GM06990 (cell line): Measurements from ENCODE around the gene HYDIN.
"Not testable (repeated sequence)": the region's sequence is repeated elsewhere in the genome, so short reads cannot be mapped to it uniquely, and the experiment has no call there.

Experiments used
- DNase-seq: peaks from one replicate; pipeline ENCODE4 v3.0.0-alpha.2; 2011; ENCODE audit not compliant: insufficient read length; ENCODE audit errors: extremely low read depth
- H3K27me3 ChIP-seq: replicated peaks from 2 replicates; pipeline ENCODE4 v1.6.0; 2011; ENCODE audit warnings: low read length; ENCODE audit not compliant: control insufficient read depth, insufficient read depth
- H3K36me3 ChIP-seq: 2 replicates; pipeline ENCODE4 v1.5.1; 2011; ENCODE audit warnings: low read length; ENCODE audit not compliant: control insufficient read depth, insufficient read depth
- H3K4me3 ChIP-seq: replicated peaks from 2 replicates; pipeline ENCODE4 v1.5.1; 2011; ENCODE audit warnings: low read depth, mild to moderate bottlenecking, control low read depth, low read length
- TF ChIP-seq, protein P1 (sequence below): IDR thresholded peaks from 2 replicates; pipeline ENCODE4 v1.5.1; 2011; ENCODE audit warnings: low read length, control low read depth, mild to moderate bottlenecking, inconsistent platforms; ENCODE audit not compliant: insufficient read depth, poor library complexity, severe bottlenecking

HYDIN gene

DNA sequence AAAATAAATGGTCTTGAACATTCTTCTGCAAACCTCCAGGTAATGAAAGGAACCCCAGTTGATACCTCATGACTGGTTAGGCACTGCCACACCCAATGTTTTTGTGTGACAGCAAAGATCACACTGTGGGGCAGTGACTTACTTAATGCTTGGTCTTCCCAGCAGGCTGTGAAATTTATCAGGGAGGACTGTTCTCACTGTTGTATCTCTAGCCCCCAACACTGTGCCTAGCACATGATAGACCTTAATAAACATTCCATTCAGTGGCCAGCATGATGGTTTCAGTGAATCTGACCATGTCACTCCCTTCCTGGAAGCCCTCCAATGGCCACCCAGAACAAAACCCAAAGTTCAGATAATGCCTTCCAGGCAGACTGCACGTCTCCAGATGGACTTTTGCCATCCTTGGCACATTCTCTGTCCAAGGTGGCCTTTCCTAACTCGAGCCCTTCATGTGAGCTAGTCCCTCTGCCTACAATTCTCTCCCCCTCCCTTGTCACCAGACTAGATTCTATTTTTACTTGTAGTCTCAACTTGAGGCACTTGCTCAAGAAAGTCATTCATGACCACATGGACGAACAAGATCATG lies 206.6 kb downstream of the HYDIN start:
- not testable (repeated sequence) for DNase-seq, H3K27me3 ChIP-seq, H3K4me3 ChIP-seq, H3K36me3 ChIP-seq

DNA sequence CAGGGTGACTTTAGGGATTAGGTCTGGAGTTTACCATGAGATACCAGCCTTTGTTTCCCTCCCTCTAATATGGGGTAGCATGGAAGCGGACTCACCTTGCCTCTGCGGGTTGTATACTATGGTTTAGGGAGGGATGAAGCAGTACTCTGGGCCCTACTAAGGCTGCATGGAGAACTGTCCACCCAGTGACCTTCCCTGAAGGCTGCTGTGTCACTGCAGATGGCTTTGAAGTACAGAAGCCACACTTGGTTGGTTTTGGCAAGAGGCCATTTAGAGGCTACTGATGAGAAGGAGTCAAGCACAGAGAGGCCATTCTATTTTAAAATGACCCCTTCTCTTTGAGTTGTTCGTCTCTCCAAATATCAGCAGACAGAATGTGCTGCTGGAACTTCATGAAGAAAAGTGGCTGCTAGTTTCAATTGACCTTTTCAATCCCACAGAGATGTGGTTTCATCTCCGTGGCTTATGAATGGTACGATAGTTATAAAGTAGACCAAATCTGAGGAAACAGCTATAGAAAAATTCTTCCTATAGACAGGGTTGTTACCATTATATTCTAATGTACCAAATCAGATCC lies 208.5 kb downstream of the HYDIN start:
- H3K27me3 ChIP-seq, H3K36me3 ChIP-seq, DNase-seq, H3K4me3 ChIP-seq: not testable (repeated sequence)

DNA sequence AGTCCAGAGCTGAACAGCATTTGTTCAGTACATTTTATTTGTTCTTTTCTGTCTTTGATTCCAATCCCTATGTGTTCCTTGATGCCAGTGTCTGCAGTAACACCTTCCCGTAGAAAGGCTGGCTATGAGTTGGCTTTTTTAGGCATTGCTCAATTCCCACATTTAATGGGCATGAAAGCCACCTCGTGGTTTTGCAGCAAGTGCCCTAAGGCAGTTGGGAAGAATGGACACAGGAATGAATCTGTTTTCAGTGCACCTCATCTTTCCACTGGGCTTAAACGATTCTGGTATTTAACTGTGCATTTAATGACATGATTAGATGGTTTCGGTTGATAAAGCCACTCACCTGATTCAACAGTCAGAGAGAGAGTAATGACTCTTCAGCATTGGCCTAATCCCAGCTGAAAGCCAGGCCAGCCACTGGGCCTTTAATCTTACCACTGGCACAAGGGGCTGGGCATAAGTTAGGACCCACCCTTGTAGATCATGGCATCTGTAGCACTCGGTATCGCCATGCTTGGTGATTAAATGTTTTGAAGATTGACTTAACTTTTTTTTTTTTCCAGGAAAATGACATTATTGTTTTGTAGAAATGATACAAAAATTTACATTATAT lies 211.3 kb downstream of the HYDIN start:
- H3K27me3 ChIP-seq, H3K36me3 ChIP-seq, H3K4me3 ChIP-seq, DNase-seq: not testable (repeated sequence)

DNA sequence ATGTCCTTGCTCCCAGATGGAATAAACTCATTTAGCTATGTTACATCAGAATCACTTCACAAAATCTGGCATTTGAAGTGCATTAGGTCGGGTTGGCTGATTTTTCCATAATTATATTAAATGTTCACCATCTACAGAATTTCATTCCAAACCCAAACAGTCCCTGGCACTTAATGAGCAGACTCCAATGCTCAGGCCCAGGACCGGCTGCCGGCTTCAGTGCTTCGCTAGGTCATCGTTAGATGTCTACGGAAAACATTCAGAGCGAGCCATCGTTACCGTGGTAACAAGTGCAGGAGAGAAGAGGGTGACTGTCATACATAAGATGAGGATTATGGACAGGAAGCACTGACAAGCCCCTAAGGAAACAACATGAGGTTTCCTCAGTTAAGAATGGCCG lies 215.1 kb downstream of the HYDIN start:
- H3K36me3 ChIP-seq, H3K4me3 ChIP-seq, H3K27me3 ChIP-seq, DNase-seq: not testable (repeated sequence)

DNA sequence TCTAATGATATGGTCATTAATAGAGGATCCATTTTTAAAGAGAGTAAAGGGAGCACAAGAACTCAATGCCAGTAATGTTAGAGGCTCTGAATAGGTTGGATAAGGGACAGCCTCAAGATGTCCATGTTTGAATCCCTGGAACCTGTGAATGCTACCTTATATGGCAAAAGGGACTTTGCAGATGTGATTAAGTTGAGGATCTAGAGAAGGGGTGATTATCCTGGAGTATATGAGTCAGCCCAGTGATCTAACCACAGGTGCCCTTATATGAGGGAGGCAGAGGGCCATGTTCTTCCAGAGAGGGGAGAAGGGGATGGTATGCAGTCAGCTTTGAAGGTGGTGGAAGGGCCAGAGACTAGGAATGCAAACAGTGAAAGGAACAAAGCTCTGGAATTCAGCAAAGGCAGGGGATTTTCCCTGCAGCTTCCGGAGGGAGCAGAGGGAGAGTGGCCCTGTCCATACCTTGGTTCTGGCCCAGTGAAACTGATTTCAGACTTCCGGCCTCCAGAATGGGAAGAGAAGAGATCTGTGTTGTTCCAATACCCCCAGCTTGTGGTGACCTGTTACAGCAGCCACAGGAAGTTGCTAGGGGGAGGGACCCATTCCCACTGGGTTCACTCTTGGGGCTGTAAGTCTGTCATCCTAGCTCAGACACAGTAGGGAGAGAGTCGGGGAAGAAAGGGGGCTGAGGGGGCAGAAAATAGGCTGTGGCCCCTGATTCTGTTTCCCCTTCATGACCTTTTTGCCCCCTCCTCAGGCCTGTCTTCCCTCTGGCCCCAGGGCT lies 220.9 kb downstream of the HYDIN start:
- not testable (repeated sequence) for DNase-seq

DNA sequence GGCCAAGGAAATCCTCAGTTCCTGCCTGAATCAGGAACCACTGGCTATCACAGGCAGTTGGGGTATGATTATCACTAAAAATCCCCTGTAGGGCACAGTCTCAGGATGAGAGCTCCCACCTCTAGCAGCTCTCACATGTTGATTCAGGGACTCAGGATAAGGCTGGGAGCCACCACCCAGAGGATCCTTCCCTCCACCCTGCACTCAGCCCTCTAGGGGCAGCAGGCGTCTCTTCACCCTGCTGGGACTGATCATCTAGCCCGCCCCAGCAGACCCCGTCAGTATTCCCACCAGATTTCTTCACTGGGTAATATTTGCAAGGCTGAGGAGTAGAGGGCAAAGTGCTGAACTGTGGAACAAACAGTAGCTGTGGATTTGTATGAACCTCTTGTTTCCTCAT lies 224.0 kb downstream of the HYDIN start:
- H3K27me3 ChIP-seq, H3K4me3 ChIP-seq, DNase-seq, H3K36me3 ChIP-seq: not testable (repeated sequence)

More for the DNA sequence above, 220.9 kb downstream of the HYDIN start:
- H3K4me3 ChIP-seq, H3K36me3 ChIP-seq, H3K27me3 ChIP-seq: not testable (repeated sequence)

DNA sequence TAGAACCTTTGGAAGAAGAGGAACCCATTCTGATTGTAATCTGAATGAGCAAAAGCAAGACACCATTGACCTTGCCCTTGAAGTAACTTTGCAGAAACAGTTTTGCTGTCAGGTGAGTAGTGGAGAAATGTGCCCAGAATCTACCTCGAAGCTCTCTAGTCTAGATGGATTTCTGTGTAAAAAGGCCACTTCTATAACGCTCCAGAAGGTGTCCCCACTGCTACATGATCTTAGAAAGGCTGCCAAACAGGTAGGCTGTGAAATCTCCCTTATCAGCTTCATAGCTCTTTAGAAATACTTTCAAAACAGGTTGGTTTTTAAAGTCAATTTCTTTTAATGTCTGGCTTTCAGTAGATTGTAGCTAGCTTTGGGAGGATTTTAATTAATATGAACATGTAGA lies 230.8 kb downstream of the HYDIN start:
- TF ChIP-seq, protein P1, sequence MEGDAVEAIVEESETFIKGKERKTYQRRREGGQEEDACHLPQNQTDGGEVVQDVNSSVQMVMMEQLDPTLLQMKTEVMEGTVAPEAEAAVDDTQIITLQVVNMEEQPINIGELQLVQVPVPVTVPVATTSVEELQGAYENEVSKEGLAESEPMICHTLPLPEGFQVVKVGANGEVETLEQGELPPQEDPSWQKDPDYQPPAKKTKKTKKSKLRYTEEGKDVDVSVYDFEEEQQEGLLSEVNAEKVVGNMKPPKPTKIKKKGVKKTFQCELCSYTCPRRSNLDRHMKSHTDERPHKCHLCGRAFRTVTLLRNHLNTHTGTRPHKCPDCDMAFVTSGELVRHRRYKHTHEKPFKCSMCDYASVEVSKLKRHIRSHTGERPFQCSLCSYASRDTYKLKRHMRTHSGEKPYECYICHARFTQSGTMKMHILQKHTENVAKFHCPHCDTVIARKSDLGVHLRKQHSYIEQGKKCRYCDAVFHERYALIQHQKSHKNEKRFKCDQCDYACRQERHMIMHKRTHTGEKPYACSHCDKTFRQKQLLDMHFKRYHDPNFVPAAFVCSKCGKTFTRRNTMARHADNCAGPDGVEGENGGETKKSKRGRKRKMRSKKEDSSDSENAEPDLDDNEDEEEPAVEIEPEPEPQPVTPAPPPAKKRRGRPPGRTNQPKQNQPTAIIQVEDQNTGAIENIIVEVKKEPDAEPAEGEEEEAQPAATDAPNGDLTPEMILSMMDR = peak; percentile 2
- DNase-seq, H3K36me3 ChIP-seq, H3K4me3 ChIP-seq, H3K27me3 ChIP-seq: not testable (repeated sequence)

DNA sequence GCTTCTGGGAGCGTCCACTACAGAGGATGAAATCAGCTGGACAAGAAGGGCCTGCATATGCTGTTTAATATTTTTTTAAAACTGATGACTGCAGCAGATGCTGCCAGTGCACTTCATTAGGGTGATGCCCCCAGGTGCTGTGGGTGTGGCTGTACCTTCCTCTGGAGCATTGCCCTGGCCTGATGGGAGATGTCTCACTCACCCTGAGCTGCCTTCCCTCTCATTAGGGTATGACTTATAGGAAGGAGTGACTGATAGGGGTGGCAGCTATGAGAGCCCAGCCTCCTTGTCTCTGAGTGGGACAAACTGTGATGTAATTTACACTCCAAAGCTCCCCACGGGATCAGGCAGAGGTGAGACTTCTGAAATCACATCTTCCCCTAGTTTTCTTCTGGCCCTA lies 234.7 kb downstream of the HYDIN start:
- not testable (repeated sequence) for DNase-seq, H3K27me3 ChIP-seq, H3K36me3 ChIP-seq, H3K4me3 ChIP-seq

DNA sequence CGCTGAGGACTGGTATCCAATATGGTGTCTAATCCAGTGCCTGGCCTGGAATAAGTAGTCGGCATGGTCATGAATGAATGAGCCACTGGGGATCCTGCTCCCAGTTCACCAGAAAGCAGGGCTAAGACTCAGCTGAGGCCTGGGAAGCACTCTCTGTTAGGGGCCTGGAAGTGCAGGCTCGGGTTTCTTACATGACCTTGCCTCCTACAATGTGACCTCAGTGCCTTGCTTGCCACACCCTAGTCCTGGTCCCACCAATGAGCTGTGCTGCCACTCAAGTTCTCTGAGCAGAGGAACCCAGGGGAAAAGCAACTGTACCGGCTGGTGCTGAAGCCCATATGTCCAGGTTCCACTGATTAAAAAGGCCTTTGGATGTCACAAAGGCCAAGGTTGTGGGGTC lies 238.0 kb downstream of the HYDIN start:
- H3K4me3 ChIP-seq, H3K27me3 ChIP-seq, DNase-seq, H3K36me3 ChIP-seq: not testable (repeated sequence)

DNA sequence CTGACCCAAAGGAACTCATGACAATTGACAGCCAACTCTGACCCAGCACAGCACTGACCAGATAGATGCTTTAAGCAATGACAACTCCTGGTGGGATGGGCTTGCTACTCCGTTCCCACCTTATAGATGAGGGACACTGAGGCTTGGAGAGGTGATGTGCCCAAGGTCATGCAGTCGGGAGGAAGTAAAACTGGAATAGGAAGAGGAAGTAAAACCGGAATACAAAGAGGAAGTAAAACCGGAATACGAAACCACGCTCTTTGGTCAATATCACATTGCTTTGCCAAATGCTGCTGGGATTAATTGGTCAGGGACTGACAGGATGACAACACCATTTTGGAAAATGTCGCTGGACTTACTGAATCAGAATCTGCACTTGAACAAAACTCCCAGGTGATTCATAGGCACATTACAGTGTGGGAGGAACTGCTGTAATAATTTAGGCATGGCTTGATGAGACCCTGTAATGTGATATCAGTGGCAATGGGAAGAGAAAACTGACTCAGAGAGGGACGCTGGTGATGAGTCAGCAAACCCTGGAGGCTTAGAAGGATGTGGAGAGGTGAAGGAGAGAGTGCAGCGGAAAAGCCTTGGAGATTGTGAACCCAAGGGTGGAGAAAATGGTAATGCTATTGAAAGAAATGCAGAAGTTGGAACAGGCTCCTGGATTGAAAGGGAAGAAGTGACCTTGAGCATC lies 243.4 kb downstream of the HYDIN start:
- not testable (repeated sequence) for H3K4me3 ChIP-seq

DNA sequence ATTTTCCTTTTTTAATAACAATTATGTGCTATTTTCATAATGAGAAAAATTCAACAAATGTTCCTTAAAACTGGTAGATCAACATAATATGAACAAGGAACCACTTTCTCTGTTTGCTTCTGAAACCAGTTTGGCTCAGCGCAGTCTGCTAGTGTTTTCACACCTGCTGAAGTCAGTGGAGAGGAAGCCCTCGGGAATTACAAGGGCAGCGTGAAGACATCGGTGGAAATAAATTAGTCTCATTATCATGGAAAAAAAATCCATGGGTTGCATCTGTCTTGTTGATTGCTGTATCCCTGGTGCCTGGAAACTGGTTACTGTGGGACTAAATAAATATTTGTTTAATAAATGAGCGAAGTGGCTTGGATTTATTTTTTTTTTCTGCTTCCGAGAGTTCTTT lies 245.8 kb downstream of the HYDIN start:
- H3K36me3 ChIP-seq, H3K4me3 ChIP-seq, DNase-seq, H3K27me3 ChIP-seq: not testable (repeated sequence)

More for the DNA sequence above, 243.4 kb downstream of the HYDIN start:
- H3K27me3 ChIP-seq, H3K36me3 ChIP-seq, DNase-seq: not testable (repeated sequence)

DNA sequence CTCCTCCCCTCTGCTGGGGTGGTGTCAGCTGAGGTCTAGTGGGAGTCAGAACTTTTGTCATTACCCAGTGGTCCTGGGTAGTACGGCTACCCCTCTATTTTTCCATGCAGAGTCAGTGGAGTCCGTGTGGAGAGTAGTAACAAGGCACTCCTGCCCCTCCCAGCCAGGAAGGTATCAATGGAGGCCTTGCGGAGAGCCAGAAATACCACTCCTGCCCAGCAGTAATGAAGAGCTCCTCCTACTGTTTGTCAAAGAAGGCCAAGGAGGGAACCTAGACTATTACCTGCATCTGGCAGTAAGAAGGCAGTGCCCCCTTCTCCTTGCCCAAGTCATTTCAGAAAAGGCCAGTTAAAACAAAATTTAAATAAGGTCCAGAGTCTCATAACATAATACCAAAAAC lies 262.2 kb downstream of the HYDIN start:
- H3K4me3 ChIP-seq, DNase-seq, H3K27me3 ChIP-seq, H3K36me3 ChIP-seq: not testable (repeated sequence)

DNA sequence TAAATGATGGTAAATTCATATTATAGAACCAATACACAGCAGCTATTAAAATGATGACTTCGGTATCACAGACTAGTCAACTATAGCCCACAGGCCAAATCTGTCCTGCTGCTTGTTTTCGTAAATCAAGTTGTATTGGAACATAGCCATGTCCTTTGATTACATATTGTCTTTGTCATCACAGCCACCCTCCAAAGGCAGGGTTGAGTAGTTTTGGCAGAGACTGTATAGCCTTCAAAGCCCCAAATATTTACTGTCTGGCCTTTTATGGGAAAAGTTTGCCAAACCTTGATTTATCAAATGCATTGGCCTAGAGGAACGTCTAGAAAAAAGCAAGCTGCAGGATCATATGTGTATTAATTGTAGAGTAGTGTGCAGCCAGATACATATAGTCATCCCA lies 270.4 kb downstream of the HYDIN start:
- not testable (repeated sequence) for H3K27me3 ChIP-seq, H3K4me3 ChIP-seq, DNase-seq, H3K36me3 ChIP-seq
